Stimulated activated naive CD4-positive, alpha-beta T cell (primary cell): ENCODE data around the gene OPN4.

ENCODE experiments used
- DNase-seq, 6 experiments: peaks; one replicate each; lab custom pipeline; 2025; lab: John Stamatoyannopoulos, UW

The OPN4 gene

GRCh38 chr10:86681047-86681446 is 26.7 kb downstream of the OPN4 start:
- DNase-seq = no peak

DNA sequence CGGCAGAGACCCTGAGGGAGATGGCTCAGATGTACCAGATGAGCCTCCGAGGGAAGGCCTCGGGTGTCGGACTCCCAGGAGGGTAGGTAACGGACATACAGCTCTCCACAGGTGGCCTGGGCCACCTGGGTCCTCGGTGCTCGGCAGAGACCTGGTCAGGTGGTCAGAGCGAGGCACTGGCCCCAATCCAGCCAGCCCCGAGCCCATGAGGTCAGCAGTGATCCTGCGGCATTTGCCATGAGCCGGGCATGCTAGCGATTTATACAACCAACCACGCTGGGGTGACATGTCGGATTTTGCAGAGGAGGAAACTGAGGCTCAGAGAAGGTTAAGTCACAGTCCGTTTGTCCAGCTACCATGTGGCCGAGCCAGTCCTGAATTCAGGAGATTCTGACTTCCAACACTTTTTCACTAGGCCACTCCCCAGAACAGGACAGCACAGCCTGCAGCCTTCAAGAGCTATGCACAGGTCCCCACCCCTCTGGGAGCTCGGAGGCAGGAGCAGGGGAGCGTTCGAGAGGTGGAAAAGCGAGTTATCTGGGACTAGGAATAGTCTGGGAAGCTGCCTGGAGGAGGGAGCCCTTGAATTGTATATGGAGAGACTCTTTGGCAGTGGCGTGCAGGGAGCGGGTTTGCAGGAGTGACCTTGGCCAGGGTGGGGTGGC is 27.5 kb downstream of the OPN4 start:
- no peak for DNase-seq

DNA sequence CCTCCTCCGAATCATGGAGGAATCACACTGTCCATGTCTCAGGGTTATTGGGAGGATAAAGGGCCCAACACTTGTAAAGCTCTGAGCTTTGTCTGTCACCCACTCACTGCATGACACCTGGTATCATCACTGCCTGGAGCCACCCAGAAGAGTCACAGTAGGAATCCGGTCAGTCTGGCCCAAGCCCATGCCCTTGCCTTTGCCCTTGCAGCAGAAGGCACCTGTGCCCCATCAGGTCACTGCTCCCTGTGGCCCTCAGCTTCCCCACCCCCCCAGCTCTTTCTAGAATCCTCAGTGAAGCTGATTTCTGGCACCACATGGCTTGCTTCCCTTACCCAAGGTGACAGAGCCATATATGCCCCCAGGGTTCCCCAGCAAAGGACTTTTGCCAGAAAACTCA is 28.3 kb downstream of the OPN4 start:
- DNase-seq = no peak

DNA sequence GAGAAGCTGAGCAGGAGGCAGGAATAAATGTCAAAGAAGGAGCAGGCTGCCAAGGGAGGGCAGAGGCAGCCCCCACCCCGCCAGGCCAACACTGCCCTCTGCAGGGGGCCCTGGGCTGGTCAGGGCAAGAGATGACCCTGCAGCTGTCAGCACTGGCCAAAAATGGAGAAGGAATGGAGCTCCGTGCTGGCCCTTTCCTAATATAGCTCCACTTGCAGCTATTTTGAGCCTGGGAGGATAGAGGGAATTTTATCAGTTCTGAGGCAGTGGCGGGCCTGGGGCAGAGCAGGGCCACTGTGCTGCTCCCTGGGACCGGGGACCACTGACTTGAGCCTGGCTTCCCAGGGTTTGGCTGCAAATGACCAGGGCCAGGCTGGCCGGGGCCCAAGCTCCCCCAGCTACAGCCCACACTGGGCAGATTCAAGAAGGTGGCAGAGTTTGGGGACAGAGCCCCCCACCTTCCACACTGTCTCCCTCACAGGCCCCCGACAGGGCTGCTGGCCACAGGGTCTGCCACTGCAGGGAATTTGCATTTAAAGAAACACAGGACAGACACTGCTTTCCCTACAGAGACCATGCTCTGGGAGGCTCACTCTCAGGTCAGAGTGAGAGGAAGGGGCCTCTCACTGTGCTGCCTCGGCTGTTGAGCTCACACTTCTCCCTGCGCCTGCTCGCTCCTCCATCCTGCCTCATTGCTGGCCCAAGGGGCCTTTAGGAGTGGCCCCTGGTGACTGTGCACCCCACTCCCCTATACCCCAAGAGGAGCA is 30.2 kb downstream of the OPN4 start:
- DNase-seq = no peak

DNA sequence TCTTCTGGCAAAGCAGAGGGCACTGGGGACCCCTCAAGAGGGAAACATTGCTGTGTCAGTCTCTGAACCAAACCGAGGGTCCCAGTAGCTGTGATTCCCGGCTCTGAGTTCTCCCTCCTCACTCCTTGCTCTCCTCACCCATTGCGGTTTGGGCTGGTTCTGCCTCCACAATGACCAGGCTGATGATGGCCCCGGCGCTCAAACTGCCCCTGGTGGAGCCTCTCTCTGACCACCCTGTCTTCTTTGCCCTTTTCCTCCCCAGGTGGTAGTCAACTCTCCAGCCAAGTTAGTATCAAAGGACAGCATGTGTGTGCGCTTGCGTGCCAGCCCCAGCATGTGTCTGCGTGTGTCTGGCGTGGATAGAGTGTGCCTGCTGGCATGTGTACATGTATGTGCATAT is 31.1 kb downstream of the OPN4 start:
- DNase-seq = no peak

GRCh38 chr10:86685893-86686632 is 31.7 kb downstream of the OPN4 start:
- DNase-seq = no peak

DNA sequence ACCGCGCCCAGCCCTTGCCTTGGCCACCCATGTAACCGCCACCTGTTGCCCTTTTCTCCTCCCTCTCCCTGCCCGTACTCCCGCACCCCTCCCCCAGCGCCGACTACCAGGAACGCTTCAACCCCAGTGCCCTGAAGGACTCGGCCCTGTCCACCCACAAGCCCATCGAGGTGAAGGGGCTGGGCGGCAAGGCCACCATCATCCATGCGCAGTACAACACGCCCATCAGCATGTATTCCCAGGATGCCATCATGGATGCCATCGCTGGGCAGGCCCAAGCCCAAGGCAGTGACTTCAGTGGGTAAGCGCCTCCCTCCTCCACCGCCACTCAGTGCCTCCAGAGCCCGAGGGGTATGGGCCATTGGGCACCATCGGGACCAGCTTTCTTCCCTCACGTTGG is 32.6 kb downstream of the OPN4 start:
- no peak for DNase-seq

- DNase-seq = no peak
Measured at GRCh38 chr10:86687750-86688149, 33.4 kb downstream of the OPN4 start.

DNA sequence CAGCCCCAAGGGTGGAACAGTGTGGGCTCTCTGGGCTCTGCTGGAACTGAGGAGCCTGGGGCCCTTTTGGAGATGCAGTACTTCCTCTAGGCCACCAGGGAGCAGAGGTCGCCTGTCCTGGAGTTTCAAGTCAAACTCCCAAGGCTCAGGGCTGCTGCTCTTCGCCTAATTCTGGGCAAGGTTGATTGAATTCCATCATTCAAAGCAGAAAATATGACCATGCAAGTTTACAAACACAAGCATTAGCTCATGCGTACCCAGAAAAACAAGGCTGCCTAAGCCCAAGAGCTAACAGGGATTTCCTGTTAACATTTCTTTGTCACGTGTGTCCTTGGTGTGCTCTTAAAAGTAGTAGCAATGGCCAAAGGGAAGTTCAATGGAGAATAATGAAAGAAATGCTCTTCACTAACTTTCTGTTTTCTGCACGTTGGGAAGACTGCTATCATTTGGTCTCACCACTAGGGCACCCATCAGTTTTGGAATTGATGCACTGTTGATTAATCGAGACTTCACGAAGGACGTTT is 34.1 kb downstream of the OPN4 start:
- DNase-seq = peak in 4 of 6 experiments; percentile 5 to 52 (median 28)

DNA sequence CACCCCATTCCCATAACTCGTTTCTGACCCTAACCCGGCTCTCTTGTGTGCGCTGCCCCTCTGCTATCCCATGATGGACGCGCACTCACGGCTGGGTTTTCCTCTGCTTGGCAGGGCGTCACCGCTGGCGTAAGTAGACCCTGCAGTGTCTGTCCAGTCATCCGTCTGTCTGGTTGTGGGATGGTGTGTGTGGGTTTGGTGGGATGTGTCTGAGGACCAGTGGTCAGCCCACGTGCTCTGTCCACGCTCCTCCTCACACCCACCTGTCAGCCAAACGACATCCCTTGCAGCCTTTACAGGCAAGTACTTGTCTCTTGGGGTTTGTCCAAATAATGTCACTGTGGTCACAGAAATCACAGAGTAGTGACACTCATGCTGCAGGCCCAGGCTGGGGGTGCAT is 34.8 kb downstream of the OPN4 start:
- DNase-seq = no peak

- no peak for DNase-seq
Measured at GRCh38 chr10:86690231-86690630, 35.9 kb downstream of the OPN4 start.

DNA sequence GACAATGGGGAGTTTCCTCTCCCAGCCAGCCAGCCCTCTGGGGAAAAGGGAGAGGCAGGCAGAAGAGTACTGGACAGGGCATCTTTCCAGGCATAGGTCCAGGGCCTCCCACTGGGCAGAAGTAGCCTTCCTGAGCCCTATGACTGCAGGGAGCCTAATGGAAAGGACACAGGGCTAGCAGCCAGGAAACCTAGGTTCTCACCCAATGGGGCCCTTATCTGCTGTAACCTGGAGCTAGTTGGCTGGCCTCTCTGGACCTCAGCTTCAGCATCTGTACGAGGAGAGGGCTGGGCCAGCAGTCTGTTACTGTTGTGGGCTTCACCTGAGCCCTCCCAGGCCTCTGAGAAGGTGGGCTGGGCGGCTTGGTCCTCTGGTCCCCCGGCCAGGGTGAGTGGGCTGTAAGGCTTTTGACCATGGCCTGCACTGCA is 36.3 kb downstream of the OPN4 start:
- DNase-seq = no peak

DNA sequence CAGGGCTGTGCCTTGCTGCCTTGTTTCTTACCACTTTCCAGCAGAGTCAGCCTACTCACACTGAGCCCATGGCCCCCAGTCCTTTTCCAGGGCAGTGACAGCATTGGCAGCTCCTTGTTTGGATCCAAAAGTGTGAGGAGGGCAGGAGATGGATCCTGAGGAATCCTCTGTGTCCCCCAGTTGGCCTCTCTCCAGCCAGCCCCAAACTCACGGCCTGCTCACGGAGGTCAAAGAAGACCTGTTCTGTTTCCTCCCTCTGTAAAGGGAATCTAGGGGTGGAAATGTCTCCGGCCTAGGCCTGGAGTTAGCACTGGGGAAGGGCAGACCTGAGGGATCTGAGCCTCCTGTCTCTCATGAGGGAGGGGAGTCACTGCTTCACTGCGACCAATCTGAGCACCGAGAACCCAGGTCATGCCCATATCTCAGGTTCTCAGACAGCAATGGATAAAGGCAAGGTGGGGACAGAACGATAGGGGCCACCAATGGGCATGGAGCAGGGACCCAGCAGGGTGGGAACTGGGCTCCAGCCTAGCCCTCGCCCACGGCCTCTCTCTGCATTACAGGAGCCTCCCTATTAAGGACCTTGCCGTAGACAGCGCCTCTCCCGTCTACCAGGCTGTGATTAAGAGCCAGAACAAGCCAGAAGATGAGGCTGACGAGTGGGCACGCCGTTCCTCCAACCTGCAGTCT is 37.1 kb downstream of the OPN4 start:
- DNase-seq = no peak

DNA sequence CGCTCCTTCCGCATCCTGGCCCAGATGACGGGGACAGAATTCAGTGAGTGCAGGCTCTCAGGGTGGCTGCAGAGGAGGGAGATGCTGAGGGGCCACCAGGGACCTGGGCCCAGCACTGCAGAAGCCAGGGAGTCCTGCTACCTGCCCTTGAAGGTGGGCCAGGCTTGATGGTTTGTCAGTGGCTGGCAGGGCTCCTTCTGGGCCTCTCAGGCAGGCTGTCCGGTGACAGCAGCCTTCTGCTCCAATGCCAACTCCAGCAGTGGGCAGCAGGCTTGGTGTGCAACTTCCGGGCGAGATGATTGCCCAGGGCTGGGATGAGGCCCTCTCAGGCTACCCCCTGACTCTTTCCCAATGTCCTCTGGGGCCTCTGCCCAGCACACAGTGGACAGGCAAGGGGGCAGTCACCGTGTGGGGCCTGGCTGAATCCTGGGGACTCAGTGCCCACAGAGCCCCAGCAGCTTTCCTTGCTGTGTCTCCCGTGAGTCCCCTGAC is 37.7 kb downstream of the OPN4 start:
- no peak for DNase-seq

DNA sequence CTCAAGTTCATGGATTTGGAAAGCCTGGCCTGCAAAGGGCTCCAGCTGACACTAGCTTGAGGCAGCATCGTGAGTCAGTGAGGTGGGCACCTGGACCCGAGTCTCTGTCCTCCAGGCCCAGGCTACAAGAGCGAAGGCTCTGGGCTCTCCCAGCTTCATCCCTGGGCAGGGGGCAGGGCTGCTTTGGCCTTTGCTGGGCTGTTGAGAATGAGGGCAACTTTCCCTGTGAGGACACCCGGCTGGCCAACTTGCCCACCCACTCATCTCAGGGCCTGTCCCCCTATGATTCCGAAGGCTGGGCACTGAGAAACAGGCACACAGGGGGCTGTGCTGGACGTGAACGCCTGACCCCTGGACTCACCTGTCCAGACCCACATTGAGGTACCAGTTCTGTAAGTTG is 38.3 kb downstream of the OPN4 start:
- DNase-seq = no peak

DNA sequence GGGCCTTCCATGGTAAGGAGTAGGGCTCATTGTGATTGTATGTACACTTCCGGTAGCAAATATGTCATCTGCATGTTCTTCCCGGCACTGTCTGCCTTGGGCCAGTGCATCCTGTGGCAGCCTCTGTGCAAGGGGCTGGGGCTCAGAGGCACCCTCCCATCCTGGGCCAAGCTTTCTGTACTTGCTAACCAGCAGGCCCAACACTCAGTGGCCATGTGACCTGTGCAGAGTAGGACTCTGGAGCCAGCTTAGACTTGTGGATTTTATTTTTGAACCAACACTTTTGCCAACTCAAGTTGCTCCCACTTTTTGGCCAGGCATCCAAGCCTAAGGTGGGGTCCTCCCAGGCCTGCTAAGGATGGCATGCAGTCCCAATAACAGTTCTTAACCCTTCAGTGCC is 38.9 kb downstream of the OPN4 start:
- no peak for DNase-seq

GRCh38 chr10:86693721-86694369 is 39.5 kb downstream of the OPN4 start:
- peak in 2 of 6 experiments; percentile 11 to 12 for DNase-seq

DNA sequence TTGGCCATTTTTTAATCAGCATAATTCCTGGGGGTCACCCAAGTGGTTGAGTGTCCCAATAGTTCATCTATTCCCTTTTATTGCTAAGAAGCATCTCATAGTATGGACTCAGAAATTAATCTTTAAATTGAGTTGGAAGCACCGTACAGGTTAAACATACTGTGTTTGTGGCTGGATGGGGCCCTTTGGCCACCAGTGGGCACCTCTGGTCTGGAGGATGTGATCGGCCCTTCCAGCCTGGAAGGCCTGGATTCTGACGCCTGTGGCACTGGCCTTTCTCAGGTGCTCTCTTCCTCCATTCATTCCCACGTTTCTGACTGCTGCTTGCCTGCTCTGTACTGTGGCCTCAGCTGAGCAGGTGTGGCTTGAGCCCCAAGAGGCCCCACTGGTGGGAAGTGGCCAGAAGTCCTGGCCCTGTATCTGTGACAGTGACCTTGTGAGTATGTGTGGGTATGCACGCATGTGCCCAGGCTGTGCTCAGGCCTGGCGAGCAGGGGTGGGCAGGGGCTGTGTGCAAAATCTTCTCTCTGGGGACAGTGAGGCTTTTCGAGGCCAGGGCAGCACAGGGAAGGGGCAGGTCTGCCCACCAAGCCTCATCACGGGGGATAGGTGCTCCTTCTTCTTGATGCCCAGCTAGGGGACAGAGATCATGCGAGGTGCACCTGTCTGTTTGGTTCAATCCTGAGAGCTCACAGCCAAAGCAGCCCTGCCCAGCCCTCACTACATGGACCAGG is 44.0 kb downstream of the OPN4 start:
- no peak for DNase-seq

- DNase-seq = no peak
Measured at GRCh38 chr10:86699125-86699524, 44.8 kb downstream of the OPN4 start.

DNA sequence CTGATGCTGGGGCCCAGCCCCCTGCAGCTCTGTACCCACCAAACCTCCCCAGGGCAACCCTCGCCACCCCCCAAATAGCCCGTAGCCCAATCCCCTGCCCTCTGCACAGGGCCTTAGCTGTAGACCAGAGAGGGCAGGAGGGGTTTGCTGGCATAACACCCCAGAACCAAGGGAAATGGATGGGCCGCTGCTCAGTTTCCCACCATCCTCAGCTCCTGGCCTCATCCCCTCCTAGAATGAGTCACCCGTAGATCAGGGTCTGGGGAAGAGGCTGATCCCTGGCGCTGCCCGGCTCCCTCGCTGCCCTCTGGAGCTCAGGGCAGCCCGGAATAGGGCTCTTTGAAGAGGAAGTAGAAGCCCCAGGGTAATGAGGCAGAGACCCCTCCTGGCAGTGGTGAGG is 45.2 kb downstream of the OPN4 start:
- DNase-seq = no peak
